NCI-H2227 (cell line): ENCODE results near the gene ZCWPW2.

Experiments used
- DNase-seq: peaks from one replicate; lab custom pipeline; 2025; ENCODE audit not compliant: unreplicated experiment; lab: John Stamatoyannopoulos, UW

ZCWPW2 gene

DNA sequence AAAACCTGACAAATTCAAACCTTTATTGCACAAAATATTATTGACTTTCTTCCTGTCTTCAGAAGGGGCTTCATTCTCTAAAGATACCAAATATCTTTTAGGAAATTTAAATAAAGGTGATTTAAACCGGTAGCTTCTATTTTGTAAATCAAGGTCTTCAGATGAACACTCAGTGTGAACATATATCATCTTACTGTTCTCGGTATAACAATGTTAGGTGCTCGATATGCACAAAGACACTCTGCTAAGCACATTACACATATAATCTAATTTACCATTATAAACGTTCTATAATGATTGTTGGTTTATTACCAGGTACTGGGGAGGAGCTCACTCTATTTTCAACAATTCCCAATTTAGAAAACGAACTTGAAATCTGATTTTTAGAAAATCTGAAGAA lies 225.5 kb downstream of the ZCWPW2 start:
- DNase-seq = no peak

DNA sequence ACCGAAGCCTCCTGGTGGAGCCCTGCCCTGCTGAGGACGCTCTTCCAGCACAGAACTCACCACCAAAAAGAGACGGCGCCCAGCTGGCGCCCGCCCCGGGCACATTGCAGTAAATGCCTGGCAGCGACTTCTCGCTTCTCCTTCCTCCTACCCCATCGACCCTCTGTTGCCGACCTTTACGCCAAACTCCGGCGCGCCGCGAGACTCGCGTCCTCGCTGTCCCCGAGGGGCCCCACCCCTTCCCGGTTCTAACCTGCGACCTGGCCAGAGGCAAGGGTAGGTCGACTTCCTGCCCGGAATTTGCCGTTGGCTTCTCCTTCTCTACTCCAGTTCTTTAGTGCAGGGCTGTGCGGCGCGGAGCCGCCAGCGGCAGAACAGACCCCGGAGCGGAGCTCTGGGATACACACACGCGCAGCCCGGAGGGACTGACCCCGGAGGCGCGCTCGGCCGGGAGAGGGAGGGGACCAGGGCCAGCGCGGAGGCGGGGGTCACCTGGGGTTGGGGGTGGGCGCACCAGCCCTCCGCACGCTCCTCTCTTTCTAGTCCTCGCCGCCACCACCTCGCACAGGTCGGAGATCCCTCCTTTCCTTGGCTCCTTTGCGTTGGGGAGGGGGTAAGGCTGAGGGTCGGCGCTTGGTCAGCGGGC lies 226.7 kb downstream of the ZCWPW2 start:
- DNase-seq = peak; percentile 8
